Measurements from ENCODE around the gene SGIP1. TPM values are rescaled to one million over a fixed set of nuclear protein-coding genes. Genes with fewer than 3 reads are reported as not detected.
"Not testable (repeated sequence)": the region's sequence is repeated elsewhere in the genome, so short reads cannot be mapped to it uniquely, and the experiment has no call there.

SGIP1 gene
- total and polyA plus RNA-seq, 2 experiments from 2014 or later: 2.4 to 6.1 TPM

DNA sequence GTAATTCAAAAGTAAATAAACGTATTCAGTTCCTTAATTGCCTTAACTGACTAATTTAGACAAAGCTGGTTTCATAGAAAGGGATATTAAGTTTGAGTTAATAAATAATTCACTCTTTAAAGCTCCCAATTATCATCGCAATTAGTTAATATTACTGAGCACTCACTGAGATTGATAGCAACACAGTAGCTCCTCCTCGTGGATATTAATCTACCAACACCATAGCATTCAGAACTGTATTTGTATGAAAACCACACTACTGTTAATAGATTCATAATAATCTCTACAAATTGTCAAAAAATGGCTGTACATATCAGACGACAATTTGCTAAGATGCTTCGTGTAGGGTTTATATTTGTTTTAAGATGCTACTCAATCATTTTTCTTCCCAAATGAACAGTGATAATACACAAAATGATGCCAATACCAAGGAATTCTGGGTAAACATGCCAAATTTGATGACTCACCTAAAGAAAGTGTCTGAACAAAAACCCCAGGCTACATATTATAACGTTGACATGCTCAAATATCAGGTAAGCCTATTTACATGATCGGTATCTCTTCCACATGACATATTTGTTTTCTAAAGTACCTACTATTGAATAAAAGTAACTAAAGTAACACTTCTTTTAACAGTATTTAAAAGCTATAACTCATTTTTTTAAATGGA, 199.5 kb downstream of the SGIP1 start:
- Histone ChIP-seq H3K4me1 (ENCODE audit: insufficient read depth) (peaks cover 10% of the 10 kb centered on the region), H3K27ac (ENCODE audit: low read depth) (no peak overlapping the region), H4K20me1 (replicated peaks; ENCODE audit: insufficient read depth) (no peaks in the 10 kb centered on the region), H3K27me3 (ENCODE audit: insufficient read depth) (no peaks in the 10 kb centered on the region), H3K36me3 (ENCODE audit: insufficient read depth) (no peaks in the 10 kb centered on the region), H3K4me3 (no peak overlapping the region), H3F3A (replicated peaks; ENCODE audit: low read depth) (no peaks in the 10 kb centered on the region), H3K9me2 (ENCODE audit: insufficient read depth) (no peaks in the 10 kb centered on the region), H2AFZ (no peak overlapping the region), H3K4me2 (no peak overlapping the region), H3K79me2 (replicated peaks; ENCODE audit: insufficient read depth) (no peaks in the 10 kb centered on the region)
- Mint-ChIP-seq H3K27ac (no peak overlapping the region), H3K36me3 (ENCODE audit: low read depth) (no peaks in the 10 kb centered on the region), H3K9me3 (no peaks in the 10 kb centered on the region; the same call in 2 of the 3 replicates), H3K27me3 (ENCODE audit: insufficient read depth, low read depth, poor library complexity) (no peaks in the 10 kb centered on the region), H3K4me1 (peaks cover 10% of the 10 kb centered on the region), H3K4me3 (no peak overlapping the region)
- DNase-seq (ENCODE audit: low spot score) (no peak), ATAC-seq (no peak)
- no peak for TF ChIP-seq STAT1 (IDR thresholded peaks at IDR 0.05; ENCODE audit: unreplicated experiment)
- TF ChIP-seq, protein P1, sequence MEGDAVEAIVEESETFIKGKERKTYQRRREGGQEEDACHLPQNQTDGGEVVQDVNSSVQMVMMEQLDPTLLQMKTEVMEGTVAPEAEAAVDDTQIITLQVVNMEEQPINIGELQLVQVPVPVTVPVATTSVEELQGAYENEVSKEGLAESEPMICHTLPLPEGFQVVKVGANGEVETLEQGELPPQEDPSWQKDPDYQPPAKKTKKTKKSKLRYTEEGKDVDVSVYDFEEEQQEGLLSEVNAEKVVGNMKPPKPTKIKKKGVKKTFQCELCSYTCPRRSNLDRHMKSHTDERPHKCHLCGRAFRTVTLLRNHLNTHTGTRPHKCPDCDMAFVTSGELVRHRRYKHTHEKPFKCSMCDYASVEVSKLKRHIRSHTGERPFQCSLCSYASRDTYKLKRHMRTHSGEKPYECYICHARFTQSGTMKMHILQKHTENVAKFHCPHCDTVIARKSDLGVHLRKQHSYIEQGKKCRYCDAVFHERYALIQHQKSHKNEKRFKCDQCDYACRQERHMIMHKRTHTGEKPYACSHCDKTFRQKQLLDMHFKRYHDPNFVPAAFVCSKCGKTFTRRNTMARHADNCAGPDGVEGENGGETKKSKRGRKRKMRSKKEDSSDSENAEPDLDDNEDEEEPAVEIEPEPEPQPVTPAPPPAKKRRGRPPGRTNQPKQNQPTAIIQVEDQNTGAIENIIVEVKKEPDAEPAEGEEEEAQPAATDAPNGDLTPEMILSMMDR (conservative IDR thresholded peaks at IDR 0.05; ENCODE audit: low read depth in 2 of 2): no peak
- TF ChIP-seq, protein P2, sequence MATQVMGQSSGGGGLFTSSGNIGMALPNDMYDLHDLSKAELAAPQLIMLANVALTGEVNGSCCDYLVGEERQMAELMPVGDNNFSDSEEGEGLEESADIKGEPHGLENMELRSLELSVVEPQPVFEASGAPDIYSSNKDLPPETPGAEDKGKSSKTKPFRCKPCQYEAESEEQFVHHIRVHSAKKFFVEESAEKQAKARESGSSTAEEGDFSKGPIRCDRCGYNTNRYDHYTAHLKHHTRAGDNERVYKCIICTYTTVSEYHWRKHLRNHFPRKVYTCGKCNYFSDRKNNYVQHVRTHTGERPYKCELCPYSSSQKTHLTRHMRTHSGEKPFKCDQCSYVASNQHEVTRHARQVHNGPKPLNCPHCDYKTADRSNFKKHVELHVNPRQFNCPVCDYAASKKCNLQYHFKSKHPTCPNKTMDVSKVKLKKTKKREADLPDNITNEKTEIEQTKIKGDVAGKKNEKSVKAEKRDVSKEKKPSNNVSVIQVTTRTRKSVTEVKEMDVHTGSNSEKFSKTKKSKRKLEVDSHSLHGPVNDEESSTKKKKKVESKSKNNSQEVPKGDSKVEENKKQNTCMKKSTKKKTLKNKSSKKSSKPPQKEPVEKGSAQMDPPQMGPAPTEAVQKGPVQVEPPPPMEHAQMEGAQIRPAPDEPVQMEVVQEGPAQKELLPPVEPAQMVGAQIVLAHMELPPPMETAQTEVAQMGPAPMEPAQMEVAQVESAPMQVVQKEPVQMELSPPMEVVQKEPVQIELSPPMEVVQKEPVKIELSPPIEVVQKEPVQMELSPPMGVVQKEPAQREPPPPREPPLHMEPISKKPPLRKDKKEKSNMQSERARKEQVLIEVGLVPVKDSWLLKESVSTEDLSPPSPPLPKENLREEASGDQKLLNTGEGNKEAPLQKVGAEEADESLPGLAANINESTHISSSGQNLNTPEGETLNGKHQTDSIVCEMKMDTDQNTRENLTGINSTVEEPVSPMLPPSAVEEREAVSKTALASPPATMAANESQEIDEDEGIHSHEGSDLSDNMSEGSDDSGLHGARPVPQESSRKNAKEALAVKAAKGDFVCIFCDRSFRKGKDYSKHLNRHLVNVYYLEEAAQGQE (IDR thresholded peaks at IDR 0.05; ENCODE audit: unreplicated experiment): no peak
- no peak for TF ChIP-seq ZNF331 (CRISPR knock-in tag; IDR thresholded peaks at IDR 0.05; ENCODE audit: low read depth)
- TF ChIP-seq POLR2AphosphoS5 (IDR thresholded peaks at IDR 0.05; ENCODE audit: low read depth): no peak
- TF ChIP-seq JUNB (IDR thresholded peaks at IDR 0.05; ENCODE audit: unreplicated experiment): no peak

DNA sequence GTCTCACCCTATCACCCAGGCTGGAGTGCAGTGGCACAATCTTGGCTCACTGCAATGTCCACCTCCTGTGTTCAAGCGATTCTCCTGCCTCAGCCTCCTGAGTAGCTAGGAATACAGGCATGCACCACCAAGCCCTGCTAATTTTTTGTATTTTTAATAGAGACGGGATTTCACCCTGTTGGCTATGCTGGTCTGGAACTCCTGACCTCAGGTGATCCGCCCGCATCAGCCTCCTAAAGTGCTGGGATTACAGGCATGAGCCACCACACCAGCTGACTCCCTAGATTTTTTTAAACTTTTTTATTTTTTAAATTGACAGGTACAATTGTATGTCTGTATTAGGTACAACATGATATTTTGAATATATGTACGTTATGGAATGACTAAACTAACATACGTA, 200.6 kb downstream of the SGIP1 start:
- not testable (repeated sequence) for H3K36me3 ChIP-seq (ENCODE audit: insufficient read depth); H3K9me3 Mint-ChIP-seq; H3K36me3 Mint-ChIP-seq (ENCODE audit: low read depth); DNase-seq (ENCODE audit: low spot score); H3K27me3 Mint-ChIP-seq (ENCODE audit: insufficient read depth, low read depth, poor library complexity); H4K20me1 ChIP-seq (replicated peaks; ENCODE audit: insufficient read depth); H3K4me1 Mint-ChIP-seq; H3K27ac ChIP-seq (ENCODE audit: low read depth); H3K4me3 Mint-ChIP-seq; H3K4me3 ChIP-seq; H3K27ac Mint-ChIP-seq; H3K27me3 ChIP-seq (ENCODE audit: insufficient read depth); H3K9me2 ChIP-seq (ENCODE audit: insufficient read depth); H3K4me1 ChIP-seq (ENCODE audit: insufficient read depth); H3F3A ChIP-seq (replicated peaks; ENCODE audit: low read depth); H3K79me2 ChIP-seq (replicated peaks; ENCODE audit: insufficient read depth); ATAC-seq; H2AFZ ChIP-seq; H3K4me2 ChIP-seq

Data from GM23338 (cell line).